AG08395 (cell line): ENCODE data around the gene TM9SF4.
"Not testable (repeated sequence)": the region's sequence is repeated elsewhere in the genome, so short reads cannot be mapped to it uniquely, and the experiment has no call there.

Source experiments
- DNase-seq: peaks from one replicate; pipeline ENCODE4 v3.0.0; 2012; ENCODE audit warnings: mixed read lengths, low spot score

Gene TM9SF4

GRCh38 chr20:32190616-32191415 is 81.3 kb downstream of the TM9SF4 start:
- no peak for DNase-seq

GRCh38 chr20:32191422-32191821 is 81.9 kb downstream of the TM9SF4 start:
- no peak for DNase-seq

- no peak for DNase-seq
Measured at GRCh38 chr20:32191873-32192272, 82.4 kb downstream of the TM9SF4 start.

- no peak for DNase-seq
Measured at GRCh38 chr20:32192698-32193097, 83.2 kb downstream of the TM9SF4 start.

GRCh38 chr20:32193336-32193735 is 83.8 kb downstream of the TM9SF4 start:
- not testable (repeated sequence) for DNase-seq

GRCh38 chr20:32193996-32194395 is 84.5 kb downstream of the TM9SF4 start:
- DNase-seq: no peak

- DNase-seq: no peak
Measured at GRCh38 chr20:32195581-32195980, 86.1 kb downstream of the TM9SF4 start.

GRCh38 chr20:32196613-32197012 is 87.1 kb downstream of the TM9SF4 start:
- not testable (repeated sequence) for DNase-seq

GRCh38 chr20:32197136-32197535 is 87.6 kb downstream of the TM9SF4 start:
- DNase-seq: not testable (repeated sequence)

GRCh38 chr20:32199006-32199405 is 89.5 kb downstream of the TM9SF4 start:
- no peak for DNase-seq

GRCh38 chr20:32201296-32201976 is 91.9 kb downstream of the TM9SF4 start:
- peak; percentile 51 for DNase-seq

GRCh38 chr20:32201977-32202363 is 92.5 kb downstream of the TM9SF4 start:
- no peak for DNase-seq

- no peak for DNase-seq
Measured at GRCh38 chr20:32203356-32204204, 94.1 kb downstream of the TM9SF4 start.

GRCh38 chr20:32204205-32205109 is 94.9 kb downstream of the TM9SF4 start:
- no peak for DNase-seq

- DNase-seq: no peak
Measured at GRCh38 chr20:32205110-32205842, 95.8 kb downstream of the TM9SF4 start.

GRCh38 chr20:32205843-32206759 is 96.6 kb downstream of the TM9SF4 start:
- DNase-seq: no peak

- DNase-seq: no peak
Measured at GRCh38 chr20:32206760-32207625, 97.5 kb downstream of the TM9SF4 start.

- peak; percentile 99 for DNase-seq
Measured at GRCh38 chr20:32207626-32208498, 98.3 kb downstream of the TM9SF4 start, which contains the start of the genes PLAGL2 and POFUT1. Gene PLAGL2 (minus strand): TSS chr20:32207743. CDS start chr20:32202178, 5,565 bp downstream. Gene POFUT1 (plus strand): TSS chr20:32207880. CDS start chr20:32207942, 62 bp downstream.
